Left ventricle myocardium inferior (tissue), 1 donor: ENCODE results near the gene SOHLH1. TPM values are rescaled to one million over a fixed set of nuclear protein-coding genes. Genes with fewer than 3 reads are reported as not detected.

Source experiments
- DNase-seq: peaks from one replicate; pipeline ENCODE4 v3.0.0-alpha.2; 2020
- H3K27ac ChIP-seq: fragments of 200-600 bp; replicated peaks from 2 replicates; pipeline ENCODE4 v1.8.0; 2021
- H3K27me3 ChIP-seq: fragments of 200-600 bp; 2 replicates; pipeline ENCODE4 v1.8.0; 2021; ENCODE audit warnings: low read depth
- H3K36me3 ChIP-seq: fragments of 200-600 bp; 2 replicates; pipeline ENCODE4 v1.8.0; 2021
- H3K4me1 ChIP-seq: fragments of 200-600 bp; 2 replicates; pipeline ENCODE4 v1.8.0; 2021
- H3K4me3 ChIP-seq: fragments of 200-600 bp; 2 replicates; pipeline ENCODE4 v1.8.0; 2021; ENCODE audit warnings: mild to moderate bottlenecking, moderate library complexity
- H3K9me3 ChIP-seq: fragments of 200-600 bp; replicated peaks from 2 replicates; pipeline ENCODE4 v1.8.0; 2021
- CTCF ChIP-seq: fragments of 200-600 bp; IDR thresholded peaks from 2 replicates; pipeline ENCODE4 v1.8.0; 2021; ENCODE audit warnings: antibody characterized with exemption, mild to moderate bottlenecking, borderline replicate concordance
- intact Hi-C: fragments of 100-400 bp; cut with micrococcal nuclease; formaldehyde crosslinking; loops from one replicate; pipeline ENCODE4 v1.11.0; 2022
- total RNA-seq: library from RNA; stranded (reverse); fragmentation: NEBNext Ultra II Directional; extraction: Animal tissue kit (Norgen Biotek cat#: 25700); gene quantifications from one replicate; pipeline ENCODE4 v1.2.1, GENCODE V29; 2021
- donor health status: DM: no; HTN: yes; CAD: no; lungs with severe emphysema.

Gene SOHLH1
- total RNA-seq, 1 donor from 2014 or later: not detected

GRCh38 chr9:135664801-135665794 lies 34.2 kb downstream of the SOHLH1 start:
- no peak for TF ChIP-seq CTCF
- H3K4me3 ChIP-seq: no peak overlapping the region
- no peak for DNase-seq
- no peaks in the 10 kb centered on the region for H3K4me1 ChIP-seq
- peaks cover 83% of the 10 kb centered on the region for H3K27me3 ChIP-seq
- no peaks in the 10 kb centered on the region for H3K36me3 ChIP-seq
- H3K9me3 ChIP-seq: no peaks in the 10 kb centered on the region
- intact Hi-C loops: no loop called here
- no peak overlapping the region for H3K27ac ChIP-seq

- no peak for DNase-seq
- H3K4me1 ChIP-seq: no peaks in the 10 kb centered on the region
- intact Hi-C loops: no loop called here
- H3K27ac ChIP-seq: no peak overlapping the region
- H3K36me3 ChIP-seq: no peaks in the 10 kb centered on the region
- no peak for TF ChIP-seq CTCF
- no peaks in the 10 kb centered on the region for H3K9me3 ChIP-seq
- H3K4me3 ChIP-seq: no peak overlapping the region
- H3K27me3 ChIP-seq: peaks cover 75% of the 10 kb centered on the region
Measured at GRCh38 chr9:135664266-135664665, 35.0 kb downstream of the SOHLH1 start.

GRCh38 chr9:135663857-135664256 lies 35.4 kb downstream of the SOHLH1 start:
- Histone ChIP-seq H3K4me3 (no peak overlapping the region), H3K27me3 (peaks cover 71% of the 10 kb centered on the region), H3K27ac (no peak overlapping the region), H3K4me1 (no peaks in the 10 kb centered on the region), H3K36me3 (no peaks in the 10 kb centered on the region), H3K9me3 (no peaks in the 10 kb centered on the region)
- TF ChIP-seq CTCF: no peak
- intact Hi-C loops: no loop called here
- no peak for DNase-seq

- Histone ChIP-seq H3K4me3 (no peak overlapping the region), H3K9me3 (no peaks in the 10 kb centered on the region), H3K27ac (no peak overlapping the region), H3K27me3 (peaks cover 69% of the 10 kb centered on the region), H3K4me1 (no peaks in the 10 kb centered on the region), H3K36me3 (no peaks in the 10 kb centered on the region)
- DNase-seq: no peak
- TF ChIP-seq CTCF: no peak
- intact Hi-C loops: no loop called here
Measured at GRCh38 chr9:135663451-135663770, 35.9 kb downstream of the SOHLH1 start.

- DNase-seq: no peak
- TF ChIP-seq CTCF: no peak
- Histone ChIP-seq H3K4me3 (no peak within 1 kb of the TSS), H3K4me1 (no peaks in the 10 kb centered on the region), H3K9me3 (no peaks in the 10 kb centered on the region), H3K27me3 (peaks cover 72% of the 10 kb centered on the region), H3K36me3 (no peaks in the 10 kb centered on the region), H3K27ac (no peak within 1 kb of the TSS)
- intact Hi-C loops: no loop called here
Measured at GRCh38 chr9:135662758-135663450, 36.4 kb downstream of the SOHLH1 start, which contains the start of gene LCN9. LCN9 (plus strand) TSS chr9:135663309; CDS start chr9:135663322, 13 bp downstream.
